GM10266 (cell line): ENCODE results near the gene KCNK2.

Experiments used
- DNase-seq: peaks from one replicate; pipeline ENCODE4 v3.0.0; 2012; ENCODE audit errors: extremely low spot score
- CTCF ChIP-seq: IDR thresholded peaks from 2 replicates; pipeline ENCODE4 v1.5.1; 2012; ENCODE audit warnings: mild to moderate bottlenecking, low read depth; ENCODE audit not compliant: control insufficient read depth, insufficient read depth; ENCODE audit errors: missing control alignments

The KCNK2 gene

GRCh38 chr1:215114154-215114933 is 31.8 kb downstream of the KCNK2 start:
- no peak for TF ChIP-seq CTCF
- DNase-seq = no peak

GRCh38 chr1:215115760-215116159 is 33.2 kb downstream of the KCNK2 start:
- no peak for DNase-seq
- TF ChIP-seq CTCF = no peak

GRCh38 chr1:215118081-215118480 is 35.5 kb downstream of the KCNK2 start:
- no peak for DNase-seq
- no peak for TF ChIP-seq CTCF

GRCh38 chr1:215119056-215119455 is 36.5 kb downstream of the KCNK2 start:
- DNase-seq = no peak
- no peak for TF ChIP-seq CTCF

GRCh38 chr1:215119719-215120365 is 37.3 kb downstream of the KCNK2 start:
- DNase-seq = no peak
- no peak for TF ChIP-seq CTCF

- TF ChIP-seq CTCF = no peak
- no peak for DNase-seq
Measured at GRCh38 chr1:215128504-215128903, 46.0 kb downstream of the KCNK2 start.

- no peak for TF ChIP-seq CTCF
- DNase-seq = no peak
Measured at GRCh38 chr1:215131291-215131690, 48.8 kb downstream of the KCNK2 start.
